Activated CD4-positive, CD25-positive, alpha-beta regulatory T cell treated with anti-CD3 and anti-CD28 coated beads, Interleukin-2, amount 50 U/mL, for 72 hours (primary cell): Measurements from ENCODE around the gene BSPRY.

Experiments used
- DNase-seq: peaks from one replicate; pipeline ENCODE4 v3.0.0; 2021

Gene BSPRY

GRCh38 chr9:113349445-113350094, at the start of gene BSPRY:
TSS of gene BSPRY (plus strand) at chr9:113349541. CDS start at chr9:113349580, 39 bp downstream.
- peak; percentile 45 for DNase-seq

- no peak for DNase-seq
Observed at GRCh38 chr9:113299800-113300292, 49.5 kb upstream of the BSPRY start.

GRCh38 chr9:113301548-113301947, 47.8 kb upstream of the BSPRY start:
- no peak for DNase-seq

- no peak for DNase-seq
Observed at GRCh38 chr9:113302792-113303418, 46.4 kb upstream of the BSPRY start, which contains the start of gene RNF183. TSS of gene RNF183 (minus strand) at chr9:113303376. CDS start at chr9:113298184, 5,192 bp downstream.

GRCh38 chr9:113306566-113306965, 42.8 kb upstream of the BSPRY start:
- DNase-seq, result no peak

- no peak for DNase-seq
Observed at GRCh38 chr9:113307396-113307975, 41.9 kb upstream of the BSPRY start.

GRCh38 chr9:113309204-113309813, 40.0 kb upstream of the BSPRY start:
- DNase-seq, result no peak

- DNase-seq, result no peak
Observed at GRCh38 chr9:113310538-113310937, 38.8 kb upstream of the BSPRY start.

- DNase-seq, result no peak
Observed at GRCh38 chr9:113311961-113312360, 37.4 kb upstream of the BSPRY start.

- no peak for DNase-seq
Observed at GRCh38 chr9:113313261-113313660, 36.1 kb upstream of the BSPRY start.

- DNase-seq, result no peak
Observed at GRCh38 chr9:113315231-113315630, 34.1 kb upstream of the BSPRY start.

- no peak for DNase-seq
Observed at GRCh38 chr9:113316030-113316429, 33.3 kb upstream of the BSPRY start.

GRCh38 chr9:113317777-113318176, 31.6 kb upstream of the BSPRY start:
- DNase-seq, result no peak

- DNase-seq, result no peak
Observed at GRCh38 chr9:113319054-113319453, 30.3 kb upstream of the BSPRY start.

GRCh38 chr9:113320051-113320450, 29.3 kb upstream of the BSPRY start:
- DNase-seq, result no peak

- DNase-seq, result no peak
Observed at GRCh38 chr9:113322671-113323070, 26.7 kb upstream of the BSPRY start.

GRCh38 chr9:113326230-113326629, 23.1 kb upstream of the BSPRY start:
- DNase-seq, result no peak

GRCh38 chr9:113328045-113328782, 21.1 kb upstream of the BSPRY start:
- DNase-seq, result no peak

- no peak for DNase-seq
Observed at GRCh38 chr9:113331780-113332179, 17.6 kb upstream of the BSPRY start.

- DNase-seq, result no peak
Observed at GRCh38 chr9:113337714-113338113, 11.6 kb upstream of the BSPRY start.

- DNase-seq, result peak; percentile 73
Observed at GRCh38 chr9:113340011-113340699, 9.2 kb upstream of the BSPRY start, which contains the start of gene WDR31. TSS of gene WDR31 (minus strand) at chr9:113340275. CDS start at chr9:113332022, 8,253 bp downstream.
